Psoas muscle (tissue), 8 donors: ENCODE data around the gene VPS35L. TPM values are rescaled to one million over a fixed set of nuclear protein-coding genes. Genes with fewer than 3 reads are reported as not detected.

Source experiments
- ATAC-seq, 4 donors: fragments of 200-7000 bp; cut with Tn5 transposase; one replicate each; pipeline ENCODE4 v1.9.1; 2020; ENCODE audit warnings: moderate library complexity in 3 of 4, mild to moderate bottlenecking in 2 of 4
- DNase-seq, 2 donors: peaks; one replicate each; pipeline ENCODE4 v3.0.0-alpha.2; 2020
- H3K27ac ChIP-seq: fragments of 200-600 bp; one replicate; pipeline ENCODE4 v1.8.0; 2022
- H3K27me3 ChIP-seq, 3 donors: fragments of 200-600 bp in 1 of 3; one replicate each; pipeline versions ENCODE4 v1.6.1 to v1.8.0; 2013 to 2022; ENCODE audit warnings: low read length in 2 of 3, mild to moderate bottlenecking in 2 of 3, moderate library complexity in 1 of 3; ENCODE audit not compliant: insufficient read depth in 3 of 3
- H3K36me3 ChIP-seq, 2 donors: fragments of 200-600 bp in 1 of 2; one replicate each; pipeline versions ENCODE4 v1.6.1 to v1.8.0; 2013 to 2022; ENCODE audit warnings: low read depth in 1 of 2, mild to moderate bottlenecking in 1 of 2, moderate library complexity in 1 of 2; ENCODE audit not compliant: insufficient read depth in 1 of 2
- H3K4me1 ChIP-seq: fragments of 200-600 bp; one replicate; pipeline ENCODE4 v1.8.0; 2022
- H3K4me3 ChIP-seq: fragments of 200-600 bp; one replicate; pipeline ENCODE4 v1.8.0; 2022; ENCODE audit warnings: mild to moderate bottlenecking
- H3K9me3 ChIP-seq: fragments of 200-600 bp; one replicate; pipeline ENCODE4 v1.8.0; 2022
- WGBS, 3 donors: extraction: QIAGEN DNeasy Blood & Tissue Kit; methylation state at CpG; one replicate each; pipeline versions ENCODE4 v1.1.6 to v1.1.7; 2013; 5-methylcytosine and 5-hydroxymethylcytosine counted together
- intact Hi-C, 2 donors: fragments of 100-400 bp; cut with DNase I; formaldehyde crosslinking; loops; one replicate each; pipeline versions ENCODE4 v1.11.0 to v1.14.2; 2022
- polyA plus RNA-seq, 3 donors: library from polyadenylated mRNA; stranded (reverse); fragments of 200-250 nt; gene quantifications; one replicate each; pipeline ENCODE4 v1.2.3, GENCODE V29; 2013
- total RNA-seq, 4 donors: library from RNA; stranded (reverse); fragmentation: NEBNext Ultra II Directional in 2 of 4; extraction: Animal tissue kit (Norgen Biotek cat#: 25700) in 2 of 4; gene quantifications; one replicate each; pipeline versions ENCODE4 v1.2.1 to v1.2.4, GENCODE V29; 2021 to 2023
- TF ChIP-seq, protein P1 (sequence below): fragments of 200-600 bp; IDR thresholded peaks from one replicate; pipeline ENCODE4 v1.8.0; 2022; ENCODE audit warnings: antibody characterized with exemption
- donor health status: healthy with polysubstance abuse.
- donor health status: DM: no; HTN: no; CAD: no; lungs with moderate emphysema.
- donor health status: Bipolar disorder and iron deficiency.
- donor health status: healthy.
- donor health status: DM: yes; HTN: yes; CAD: no.
- donor health status: DM: no; HTN: no; CAD: no.
- donor health status: DM: no; HTN: no; CAD: no.
- donor health status: DM: yes; HTN: yes; CAD: no.

Gene VPS35L
- total and polyA plus RNA-seq, 7 donors = 12.6 to 34.6 (median 27.8) TPM

DNA sequence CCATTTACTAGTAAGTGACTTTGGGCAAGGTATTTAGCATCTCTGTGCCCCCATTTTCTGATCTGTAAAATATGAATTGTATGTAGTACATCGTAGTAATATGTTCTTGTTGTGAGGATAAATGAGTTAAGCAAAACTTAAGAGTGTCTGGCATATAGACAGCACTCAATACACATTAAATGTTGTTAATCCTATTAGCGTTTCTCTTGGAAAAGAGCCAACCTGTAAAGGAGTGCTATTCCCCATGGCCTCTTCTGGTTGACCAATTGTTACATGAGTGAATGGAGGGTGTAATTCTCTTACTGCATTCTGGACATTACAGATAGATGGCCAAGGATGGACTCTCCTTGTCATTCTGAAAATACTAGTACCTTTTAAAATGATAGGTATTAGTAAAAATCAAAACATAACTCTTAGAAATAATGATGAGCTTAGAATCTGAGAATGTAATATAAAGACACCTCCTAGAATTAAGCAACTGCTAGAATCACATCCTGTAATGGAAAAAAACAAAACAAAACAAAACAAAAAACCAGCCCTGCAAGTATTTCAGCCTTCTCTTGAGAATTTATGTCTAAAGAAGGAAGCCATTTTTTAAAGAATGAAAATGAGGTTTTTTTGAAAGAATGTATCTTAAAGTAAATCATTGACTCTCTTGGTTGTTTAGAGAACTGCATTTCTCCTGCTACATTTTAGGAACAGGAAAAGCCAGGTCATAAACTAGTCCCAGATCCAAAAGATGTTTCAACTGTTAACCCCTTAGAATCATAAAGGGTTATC, 193.1 kb downstream of the VPS35L start:
- Histone ChIP-seq H3K27me3 (no peaks in the 10 kb centered on the region), H3K36me3 (no peaks in the 10 kb centered on the region), H3K9me3 (no peaks in the 10 kb centered on the region), H3K27ac (no peak overlapping the region), H3K4me3 (no peak overlapping the region), H3K4me1 (peaks cover 13% of the 10 kb centered on the region)
- WGBS, 3 donors = 51 to 57% (median 53%) methylated on average over 2 of the region's 2 CpGs
- intact Hi-C loops = no loop called here
- TF ChIP-seq, protein P1, sequence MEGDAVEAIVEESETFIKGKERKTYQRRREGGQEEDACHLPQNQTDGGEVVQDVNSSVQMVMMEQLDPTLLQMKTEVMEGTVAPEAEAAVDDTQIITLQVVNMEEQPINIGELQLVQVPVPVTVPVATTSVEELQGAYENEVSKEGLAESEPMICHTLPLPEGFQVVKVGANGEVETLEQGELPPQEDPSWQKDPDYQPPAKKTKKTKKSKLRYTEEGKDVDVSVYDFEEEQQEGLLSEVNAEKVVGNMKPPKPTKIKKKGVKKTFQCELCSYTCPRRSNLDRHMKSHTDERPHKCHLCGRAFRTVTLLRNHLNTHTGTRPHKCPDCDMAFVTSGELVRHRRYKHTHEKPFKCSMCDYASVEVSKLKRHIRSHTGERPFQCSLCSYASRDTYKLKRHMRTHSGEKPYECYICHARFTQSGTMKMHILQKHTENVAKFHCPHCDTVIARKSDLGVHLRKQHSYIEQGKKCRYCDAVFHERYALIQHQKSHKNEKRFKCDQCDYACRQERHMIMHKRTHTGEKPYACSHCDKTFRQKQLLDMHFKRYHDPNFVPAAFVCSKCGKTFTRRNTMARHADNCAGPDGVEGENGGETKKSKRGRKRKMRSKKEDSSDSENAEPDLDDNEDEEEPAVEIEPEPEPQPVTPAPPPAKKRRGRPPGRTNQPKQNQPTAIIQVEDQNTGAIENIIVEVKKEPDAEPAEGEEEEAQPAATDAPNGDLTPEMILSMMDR = no peak
- DNase-seq (no peak), ATAC-seq (no peak)

DNA sequence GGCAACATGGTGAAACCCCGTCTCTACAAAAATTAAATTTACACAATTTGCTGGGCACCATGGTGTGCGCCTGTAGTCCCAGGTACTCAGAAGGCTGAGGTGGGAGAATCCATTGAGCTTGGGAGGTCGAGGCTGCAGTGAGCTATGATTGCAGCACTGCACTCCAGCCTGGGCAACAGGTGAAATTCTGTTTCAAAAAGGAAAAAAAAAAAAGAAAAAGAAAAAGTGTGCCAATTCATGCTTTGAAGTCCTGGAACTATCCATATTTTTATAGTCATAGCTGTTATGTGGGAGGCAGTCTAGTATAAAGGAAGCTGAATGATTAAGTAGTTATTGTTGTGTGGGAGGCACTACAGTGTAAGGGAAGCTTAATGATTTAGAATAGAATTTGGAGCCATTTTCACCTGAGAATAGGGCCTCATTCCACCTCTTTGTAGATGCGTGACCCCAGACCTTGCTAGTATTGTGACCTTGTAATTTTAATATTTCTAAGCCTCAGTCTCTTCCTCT, 194.1 kb downstream of the VPS35L start:
- DNase-seq = no peak
- H3K36me3 ChIP-seq = no peaks in the 10 kb centered on the region
- H3K27ac ChIP-seq = no peak overlapping the region
- H3K4me1 ChIP-seq = peaks cover 13% of the 10 kb centered on the region
- no peaks in the 10 kb centered on the region for H3K27me3 ChIP-seq
- ATAC-seq = no peak
- H3K9me3 ChIP-seq = no peaks in the 10 kb centered on the region
- no peak overlapping the region for H3K4me3 ChIP-seq
- intact Hi-C loops = loop anchor here in 1 of 2 donors (10.0 kb wide), 1 partner anchor 55 kb away; no protein-coding TSS in a partner anchor
- TF ChIP-seq, protein P1 = no peak
- 88 to 92% (median 89%) methylated on average over 4 of the region's 4 CpGs for WGBS, 3 donors

Other genes with a start within 250 kb of the VPS35L start
- not detected for gene TMC5, start 137.8 kb upstream of the VPS35L start, total RNA-seq
- gene TMC5, start 137.8 kb upstream of the VPS35L start, polyA plus RNA-seq = under 1 TPM in 2 of 3 donors, not detected in 1; 0.01 to 0.04 TPM
- gene GDE1, start 33.6 kb upstream of the VPS35L start, total RNA-seq = 10 to 100 TPM; 50.0 to 66.3 (median 54.4) TPM
- gene GDE1, start 33.6 kb upstream of the VPS35L start, polyA plus RNA-seq = 10 to 100 TPM; 30.8 to 90.1 (median 51.2) TPM
- gene CCP110, start 31.8 kb upstream of the VPS35L start, total RNA-seq = 10 to 100 TPM in 1 of 4 donors, 1 to 10 TPM in 3; 4.9 to 10.9 (median 7.0) TPM
- gene CCP110, start 31.8 kb upstream of the VPS35L start, polyA plus RNA-seq = 10 to 100 TPM in 1 of 3 donors, 1 to 10 TPM in 2; 4.4 to 16.1 (median 4.8) TPM
- 1 to 10 TPM; 5.9 to 9.7 (median 8.4) TPM for gene KNOP1, start 162.5 kb downstream of the VPS35L start, total RNA-seq
- gene KNOP1, start 162.5 kb downstream of the VPS35L start, polyA plus RNA-seq = 10 to 100 TPM in 2 of 3 donors, 1 to 10 TPM in 1; 9.5 to 14.7 (median 11.6) TPM
- 1 to 10 TPM; 4.3 to 9.9 (median 7.3) TPM for gene IQCK, start 162.6 kb downstream of the VPS35L start, total RNA-seq
- 1 to 10 TPM; 4.9 to 8.8 (median 6.3) TPM for gene IQCK, start 162.6 kb downstream of the VPS35L start, polyA plus RNA-seq